Esophagus muscularis mucosa (tissue), 3 donors: ENCODE results near the gene SGK2.

ENCODE experiments used
- CTCF ChIP-seq, 3 experiments: fragments of 200-600 bp in 2 of 3; fragments of 450-650 bp in 1 of 3; sonication (generic) in 2 of 3; IDR thresholded peaks; one replicate each; pipeline ENCODE4 v1.5.1; 2017 to 2019; ENCODE audit warnings: antibody characterized with exemption in 3 of 3, mild to moderate bottlenecking in 2 of 3, moderate library complexity in 1 of 3
- POLR2A ChIP-seq: fragments of 450-650 bp; IDR thresholded peaks from one replicate; pipeline ENCODE4 v1.6.1; 2017; ENCODE audit warnings: antibody characterized with exemption, moderate library complexity, mild to moderate bottlenecking, low read depth

- TF ChIP-seq CTCF (IDR thresholded peaks at IDR 0.05) (no peak), POLR2A (no peak)
These were observed 17.3 kb downstream of the SGK2 start for GRCh38 chr20:43576108-43576507.
